WTC11 (cell line): Measurements from ENCODE around the gene AIG1. TPM values are rescaled to one million over a fixed set of nuclear protein-coding genes. Genes with fewer than 3 reads are reported as not detected.
A peak's percentile ranks its signal among the peaks of the same experiment; 100 is the strongest.

ENCODE experiments used
- ATAC-seq: fragments of 200-7000 bp; cut with Tn5 transposase; 2 replicates; pipeline ENCODE4 v1.10.0; 2021; ENCODE audit warnings: mild to moderate bottlenecking, moderate library complexity
- CTCF ChIA-PET: fragments of 300-600 bp; sonication (Branson Sonifier 250); formaldehyde crosslinking; loops from one replicate; lab custom pipeline; 2021; ENCODE audit warnings: antibody characterized with exemption; lab: Charles Lee
- POLR2A ChIA-PET: fragments of 350-600 bp; sonication (Branson Sonifier 250); formaldehyde crosslinking; loops from one replicate; lab custom pipeline; 2021; ENCODE audit warnings: antibody characterized with exemption; lab: Charles Lee
- DNase-seq: peaks from one replicate; pipeline ENCODE4 v3.0.0; 2021; ENCODE audit warnings: low spot score
- H3K27ac Mint-ChIP-seq: 2 replicates; pipeline ENCODE4 v1.8.0; 2021; ENCODE audit warnings: mixed read lengths
- H3K27me3 Mint-ChIP-seq: 2 replicates; pipeline ENCODE4 v1.8.0; 2021; ENCODE audit warnings: low read depth, mild to moderate bottlenecking, moderate library complexity, mixed read lengths
- H3K36me3 Mint-ChIP-seq: 2 replicates; pipeline ENCODE4 v1.8.0; 2021; ENCODE audit warnings: mixed read lengths
- H3K4me1 Mint-ChIP-seq: 2 replicates; pipeline ENCODE4 v1.8.0; 2022; ENCODE audit warnings: mixed read lengths
- H3K4me3 Mint-ChIP-seq: 2 replicates; pipeline ENCODE4 v1.8.0; 2021; ENCODE audit warnings: mild to moderate bottlenecking, moderate library complexity, mixed read lengths
- H3K9me3 Mint-ChIP-seq: 2 replicates; pipeline ENCODE4 v1.8.0; 2021; ENCODE audit warnings: mixed read lengths
- AR ChIP-seq: fragments of 250-450 bp; sonication (Bioruptor Pico); IDR thresholded peaks from 2 replicates; pipeline ENCODE4 v1.9.0; 2021; ENCODE audit warnings: mild to moderate bottlenecking
- ATF6 ChIP-seq: sonication (generic); formaldehyde crosslinking; IDR thresholded peaks from 2 replicates; pipeline ENCODE4 v1.8.1; 2023; ENCODE audit warnings: mild to moderate bottlenecking, missing genetic modification reagents
- CDX4 ChIP-seq: fragments of 250-450 bp; sonication (Bioruptor Pico); IDR thresholded peaks from 2 replicates; pipeline ENCODE4 v1.9.0; 2021; ENCODE audit warnings: moderate library complexity, mild to moderate bottlenecking, inconsistent platforms, borderline replicate concordance
- ERG ChIP-seq: fragments of 250-450 bp; sonication (Bioruptor Pico); IDR thresholded peaks from 2 replicates; pipeline ENCODE4 v1.8.0; 2021; ENCODE audit warnings: mild to moderate bottlenecking
- IRF1 ChIP-seq: sonication (generic); formaldehyde crosslinking; IDR thresholded peaks from 2 replicates; pipeline ENCODE4 v1.8.0; 2023; ENCODE audit warnings: missing genetic modification reagents
- NFATC4 ChIP-seq: fragments of 250-450 bp; sonication (Bioruptor Pico); IDR thresholded peaks from 2 replicates; pipeline ENCODE4 v1.9.0; 2021; ENCODE audit warnings: mild to moderate bottlenecking
- RELA ChIP-seq: sonication (generic); formaldehyde crosslinking; IDR thresholded peaks from 2 replicates; pipeline ENCODE4 v1.8.1; 2022; ENCODE audit warnings: missing genetic modification reagents, mild to moderate bottlenecking, borderline replicate concordance
- RORB ChIP-seq: fragments of 250-450 bp; sonication (Bioruptor Pico); IDR thresholded peaks from 2 replicates; pipeline ENCODE4 v1.9.0; 2021; ENCODE audit warnings: mild to moderate bottlenecking
- STAT6 ChIP-seq: sonication (generic); formaldehyde crosslinking; conservative IDR thresholded peaks from 2 replicates; pipeline ENCODE4 v1.8.1; 2023; ENCODE audit warnings: mild to moderate bottlenecking, low read depth, missing genetic modification reagents, moderate library complexity
- TEAD4 ChIP-seq: sonication (generic); formaldehyde crosslinking; IDR thresholded peaks from 2 replicates; pipeline ENCODE4 v1.8.0; 2022; ENCODE audit warnings: mild to moderate bottlenecking, missing genetic modification reagents
- USF1 ChIP-seq: sonication (generic); formaldehyde crosslinking; IDR thresholded peaks from 2 replicates; pipeline ENCODE4 v1.8.0; 2022; ENCODE audit warnings: mild to moderate bottlenecking, missing genetic modification reagents
- ZNF317 ChIP-seq: sonication (generic); formaldehyde crosslinking; IDR thresholded peaks from 2 replicates; pipeline ENCODE4 v1.8.1; 2023; ENCODE audit warnings: low read depth, mild to moderate bottlenecking, moderate library complexity, missing genetic modification reagents, borderline replicate concordance
- ZNF423 ChIP-seq: fragments of 250-450 bp; sonication (Bioruptor Pico); IDR thresholded peaks from 2 replicates; pipeline ENCODE4 v2.1.2; 2022; ENCODE audit warnings: mild to moderate bottlenecking, moderate library complexity
- total RNA-seq: library from RNA; stranded (reverse); gene quantifications from 3 replicates; pipeline ENCODE4 v1.2.3, GENCODE V29; 2021

AIG1 gene
- total RNA-seq, 1 experiment from 2014 or later, result 38.8 TPM

GRCh38 chr6:143276436-143276835 lies 215.7 kb downstream of the AIG1 start:
- no peak overlapping the region for H3K4me3 Mint-ChIP-seq
- TF ChIP-seq STAT6 (CRISPR knock-in tag) (no peak), AR (CRISPR knock-in tag) (no peak), ZNF423 (CRISPR knock-in tag) (no peak), USF1 (no peak), NFATC4 (CRISPR knock-in tag) (no peak), RELA (CRISPR knock-in tag) (no peak), IRF1 (CRISPR knock-in tag) (no peak), TEAD4 (CRISPR knock-in tag) (no peak), RORB (no peak), CDX4 (CRISPR knock-in tag) (no peak), ATF6 (no peak)
- DNase-seq, result no peak
- no peaks in the 10 kb centered on the region for H3K27me3 Mint-ChIP-seq
- CTCF ChIA-PET, result interaction anchor here (1.0 kb wide), 1 partner anchor 44 kb away, joined by 4 read pairs; no protein-coding TSS in a partner anchor
- no peak for ATAC-seq
- peaks cover 9% of the 10 kb centered on the region for H3K9me3 Mint-ChIP-seq
- POLR2A ChIA-PET, result no interaction called here
- H3K4me1 Mint-ChIP-seq, result no peaks in the 10 kb centered on the region
- no peaks in the 10 kb centered on the region for H3K36me3 Mint-ChIP-seq
- no peak overlapping the region for H3K27ac Mint-ChIP-seq

- Mint-ChIP-seq H3K27me3 (no peaks in the 10 kb centered on the region), H3K4me1 (no peaks in the 10 kb centered on the region), H3K9me3 (no peaks in the 10 kb centered on the region), H3K36me3 (no peaks in the 10 kb centered on the region; the same call in 1 of the 2 replicates)
- POLR2A ChIA-PET, result no interaction called here
- ATAC-seq (peak; percentile 96), DNase-seq (peak; percentile 41)
- CTCF ChIA-PET, result interaction anchor here (0.7 to 2.4 kb wide), 5 partner anchors 11 to 805 kb away, joined by 3 to 18 read pairs (median 4); no protein-coding TSS in a partner anchor
- TF ChIP-seq ERG (no peak), ZNF317 (CRISPR knock-in tag) (0 out of 2 replicates have a peak, but pooled peaks have one; percentile 40)
- TF ChIP-seq, all 79 proteins: peak for 1
- no peak overlapping the region for H3K27ac Mint-ChIP-seq
- no peak overlapping the region for H3K4me3 Mint-ChIP-seq
These were observed 218.7 kb downstream of the AIG1 start for GRCh38 chr6:143279385-143279784.
